ENCODE results near the gene TCERG1L.

DNA sequence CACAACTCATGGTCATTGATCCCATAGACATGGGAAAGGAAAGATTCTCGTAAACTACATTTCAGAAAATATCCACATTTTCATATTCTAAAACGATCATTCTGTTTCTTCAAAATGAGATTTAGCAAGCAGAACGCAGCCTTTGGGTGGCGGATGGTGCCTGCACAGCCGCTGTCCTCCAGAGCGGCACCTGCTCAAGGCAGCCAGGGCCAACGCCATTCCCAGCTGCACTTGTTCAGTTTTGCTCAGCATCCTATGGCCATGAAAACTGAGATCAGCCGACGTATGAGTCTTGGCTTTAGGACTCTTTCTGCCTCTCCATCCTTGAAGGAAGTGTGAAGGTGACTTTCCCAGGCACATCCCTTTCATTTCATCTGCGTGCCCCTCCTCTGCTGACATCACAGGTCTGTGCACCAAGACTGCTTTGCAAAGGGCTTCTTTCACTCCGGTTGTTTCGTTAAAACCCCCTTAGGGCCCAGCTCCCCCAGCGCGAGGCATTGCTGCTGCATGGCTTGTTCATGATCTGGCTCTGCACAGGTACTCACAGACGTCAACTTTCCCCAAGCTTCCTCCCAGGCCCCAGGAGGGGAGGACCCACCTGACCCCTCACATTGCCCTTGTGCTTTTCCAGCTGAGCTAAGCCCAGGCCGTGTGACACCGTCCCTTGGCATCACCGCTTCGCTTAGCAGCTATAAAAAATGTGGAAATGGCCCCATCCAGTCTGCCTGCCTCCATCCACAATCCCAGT is 37.2 kb downstream of the TCERG1L start:
- TF ChIP-seq, protein P1, sequence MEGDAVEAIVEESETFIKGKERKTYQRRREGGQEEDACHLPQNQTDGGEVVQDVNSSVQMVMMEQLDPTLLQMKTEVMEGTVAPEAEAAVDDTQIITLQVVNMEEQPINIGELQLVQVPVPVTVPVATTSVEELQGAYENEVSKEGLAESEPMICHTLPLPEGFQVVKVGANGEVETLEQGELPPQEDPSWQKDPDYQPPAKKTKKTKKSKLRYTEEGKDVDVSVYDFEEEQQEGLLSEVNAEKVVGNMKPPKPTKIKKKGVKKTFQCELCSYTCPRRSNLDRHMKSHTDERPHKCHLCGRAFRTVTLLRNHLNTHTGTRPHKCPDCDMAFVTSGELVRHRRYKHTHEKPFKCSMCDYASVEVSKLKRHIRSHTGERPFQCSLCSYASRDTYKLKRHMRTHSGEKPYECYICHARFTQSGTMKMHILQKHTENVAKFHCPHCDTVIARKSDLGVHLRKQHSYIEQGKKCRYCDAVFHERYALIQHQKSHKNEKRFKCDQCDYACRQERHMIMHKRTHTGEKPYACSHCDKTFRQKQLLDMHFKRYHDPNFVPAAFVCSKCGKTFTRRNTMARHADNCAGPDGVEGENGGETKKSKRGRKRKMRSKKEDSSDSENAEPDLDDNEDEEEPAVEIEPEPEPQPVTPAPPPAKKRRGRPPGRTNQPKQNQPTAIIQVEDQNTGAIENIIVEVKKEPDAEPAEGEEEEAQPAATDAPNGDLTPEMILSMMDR (conservative IDR thresholded peaks at IDR 0.05; ENCODE audit: low read length): no peak
- TF ChIP-seq EZH2phosphoT487 (IDR thresholded peaks at IDR 0.05; ENCODE audit: borderline replicate concordance): no peak
